GM23338 (cell line): ENCODE data around the gene ZNF282.

Source experiments
- CTCF ChIP-seq, 2 experiments: fragments of 200-600 bp in 1 of 2; sonication (generic) in 1 of 2; conservative IDR thresholded peaks; 2 replicates each; pipeline versions ENCODE4 v1.5.1 to v1.6.1; 2016 to 2017; ENCODE audit warnings: antibody characterized with exemption in 2 of 2, low read depth in 2 of 2, mild to moderate bottlenecking in 2 of 2, moderate library complexity in 1 of 2
- ETS1 ChIP-seq: IDR thresholded peaks from 2 replicates; pipeline ENCODE4 v1.6.1; 2016; ENCODE audit warnings: antibody characterized with exemption
- EZH2 ChIP-seq: fragments of 200-600 bp; sonication (generic); IDR thresholded peaks from one replicate; pipeline ENCODE4 v1.8.0; 2017; ENCODE audit warnings: antibody characterized with exemption, mild to moderate bottlenecking, low read depth; ENCODE audit not compliant: unreplicated experiment
- EZH2phosphoT487 ChIP-seq: fragments of 200-600 bp; sonication (generic); IDR thresholded peaks from one replicate; pipeline ENCODE4 v1.8.1; 2018; ENCODE audit warnings: antibody characterized with exemption; ENCODE audit not compliant: unreplicated experiment
- JUNB ChIP-seq: IDR thresholded peaks from one replicate; pipeline ENCODE4 v1.6.1; 2016; ENCODE audit warnings: antibody characterized with exemption; ENCODE audit not compliant: unreplicated experiment
- REST ChIP-seq: IDR thresholded peaks from one replicate; pipeline ENCODE4 v1.6.1; 2018; ENCODE audit warnings: antibody characterized with exemption; ENCODE audit not compliant: unreplicated experiment

GRCh38 chr7:149153346-149153745 is 42.0 kb upstream of the ZNF282 start:
- no peak for TF ChIP-seq CTCF (conservative IDR thresholded peaks at IDR 0.05; ENCODE audit: low read depth in 2 of 2)
- no peak for TF ChIP-seq EZH2phosphoT487
- TF ChIP-seq REST = no peak
- TF ChIP-seq EZH2 = no peak
- no peak for TF ChIP-seq JUNB
- no peak for TF ChIP-seq ETS1
